GM18519 (cell line): ENCODE results near the gene RAD23B.

Source experiments
- ATAC-seq: cut with Tn5 transposase; IDR thresholded peaks from one replicate; pipeline ENCODE4 v1.9.1; 2021; ENCODE audit warnings: mild to moderate bottlenecking, moderate library complexity; ENCODE audit not compliant: unreplicated experiment, low FRiP score

RAD23B gene

DNA sequence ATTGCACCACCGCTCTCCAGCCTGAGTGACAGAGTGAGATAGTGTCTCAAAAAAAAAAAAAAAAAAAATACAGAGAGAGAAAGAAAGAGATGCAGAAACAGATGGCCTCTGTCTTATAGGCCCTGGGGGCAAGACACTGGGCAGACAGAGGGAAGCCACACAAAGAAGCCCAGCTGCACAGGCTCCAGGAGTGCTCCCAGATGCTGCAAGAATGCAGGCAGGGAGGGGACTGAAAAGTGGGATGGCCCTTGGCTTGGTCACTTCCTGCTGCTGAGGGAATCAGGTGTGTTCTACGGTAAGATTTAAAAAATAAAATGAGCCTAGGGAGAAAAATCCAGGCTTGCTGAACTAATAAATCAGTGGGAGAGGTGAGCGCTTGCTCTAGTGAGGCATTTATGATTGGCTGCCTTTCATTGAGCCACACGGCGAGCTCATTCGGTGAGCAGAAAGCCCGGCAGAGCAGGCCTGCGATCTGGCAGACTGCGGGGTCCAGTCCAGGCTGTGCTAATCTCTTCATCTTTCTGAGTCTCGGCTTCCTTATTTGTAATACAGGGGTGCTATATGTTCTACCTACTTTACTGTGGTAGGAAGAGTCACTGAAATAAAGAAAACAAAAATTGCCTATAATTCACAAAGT is 80.6 kb downstream of the RAD23B start:
- ATAC-seq: no peak

DNA sequence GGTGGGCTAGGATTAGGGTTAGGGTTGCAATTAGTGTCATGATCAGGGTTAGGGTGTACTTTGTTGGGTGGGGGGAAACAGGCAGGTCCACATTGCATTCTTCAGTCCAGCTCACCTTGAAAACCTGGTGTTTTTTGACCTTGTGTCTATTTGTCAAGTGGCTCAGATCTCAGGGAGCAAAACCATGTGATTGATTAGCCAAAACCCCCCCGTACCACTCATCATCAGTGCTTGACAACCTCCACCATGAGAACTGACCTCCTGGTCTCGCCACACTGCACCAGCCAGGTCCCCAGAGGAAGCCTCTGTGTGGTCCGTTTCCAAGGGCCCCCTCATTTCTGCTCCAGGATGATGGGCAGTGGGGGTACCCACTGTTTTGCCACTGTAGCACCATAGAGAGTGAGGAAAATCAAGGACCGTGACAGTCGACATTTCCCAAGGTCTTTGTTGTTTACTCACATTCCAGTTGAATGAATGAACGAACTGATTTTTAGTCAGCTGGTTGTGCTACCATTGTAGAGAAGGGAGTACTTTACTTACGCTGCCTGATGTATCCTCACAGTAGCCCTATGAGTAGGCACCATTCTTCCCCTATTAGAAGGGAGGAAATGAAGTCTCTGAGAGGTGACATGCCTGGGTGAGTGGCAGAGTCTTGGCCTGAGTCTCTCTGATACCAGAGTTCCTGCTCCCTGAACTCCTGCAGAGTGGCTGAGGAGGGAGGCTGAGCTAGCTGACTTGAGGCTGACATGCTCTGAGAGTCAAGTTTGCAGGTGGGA is 84.8 kb downstream of the RAD23B start:
- no peak for ATAC-seq

DNA sequence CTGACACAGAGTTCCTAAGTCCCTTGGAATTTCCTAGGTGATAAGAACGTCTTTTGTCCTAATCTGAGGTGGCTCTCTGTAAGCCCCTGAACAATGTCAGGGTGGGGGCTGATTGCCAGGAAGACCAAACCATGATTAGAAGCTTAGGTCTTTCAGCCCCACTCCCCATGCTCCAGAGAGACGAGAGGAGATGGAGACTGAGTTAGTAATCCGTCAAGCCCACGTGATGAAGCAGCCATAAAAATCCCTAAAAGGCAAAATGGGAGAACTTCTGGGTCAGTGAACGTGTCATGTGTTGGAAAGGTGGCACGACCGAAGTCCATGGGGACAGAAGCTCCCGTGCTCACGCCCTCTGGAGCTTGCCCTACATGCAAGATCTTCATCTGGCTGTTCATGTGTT is 85.6 kb downstream of the RAD23B start:
- ATAC-seq: no peak

DNA sequence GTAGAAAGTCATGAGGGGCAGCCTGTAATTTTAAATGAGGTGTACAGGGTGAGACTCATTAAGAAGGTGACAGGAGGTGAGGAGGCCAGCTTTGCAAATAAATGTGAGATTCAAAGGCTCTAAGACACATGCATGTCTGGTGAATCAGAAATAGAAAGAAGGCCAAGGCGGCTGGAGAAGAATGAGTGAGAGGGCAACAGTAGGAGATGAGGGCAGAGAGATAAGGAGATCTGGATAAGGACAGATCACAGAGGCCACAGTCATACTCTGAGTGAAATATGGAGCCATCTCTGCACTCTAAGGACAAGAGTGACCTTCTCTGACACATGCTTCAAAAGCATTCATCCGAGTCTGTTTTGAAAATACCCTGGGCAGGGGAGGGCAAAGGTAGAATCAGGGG is 90.7 kb downstream of the RAD23B start:
- ATAC-seq: no peak

DNA sequence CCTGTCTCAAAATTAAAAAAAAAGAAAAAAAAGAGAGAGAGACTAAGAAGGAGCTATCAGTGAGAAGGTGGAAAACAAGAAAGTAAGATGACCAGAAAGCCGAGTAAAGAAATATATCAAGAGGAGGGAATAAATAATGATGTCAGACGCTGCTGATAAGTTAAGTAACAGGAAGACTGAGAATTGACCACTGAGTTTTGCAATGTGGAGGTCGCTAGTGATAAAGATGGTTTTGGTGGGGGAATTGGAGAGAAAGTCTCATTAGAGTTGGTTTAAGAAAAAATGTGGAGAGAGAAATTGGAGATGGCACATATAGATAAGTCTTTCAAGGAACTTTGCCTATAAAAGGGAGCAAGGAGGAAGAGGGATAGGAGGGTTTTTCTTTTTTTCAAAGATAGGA is 91.9 kb downstream of the RAD23B start:
- no peak for ATAC-seq

DNA sequence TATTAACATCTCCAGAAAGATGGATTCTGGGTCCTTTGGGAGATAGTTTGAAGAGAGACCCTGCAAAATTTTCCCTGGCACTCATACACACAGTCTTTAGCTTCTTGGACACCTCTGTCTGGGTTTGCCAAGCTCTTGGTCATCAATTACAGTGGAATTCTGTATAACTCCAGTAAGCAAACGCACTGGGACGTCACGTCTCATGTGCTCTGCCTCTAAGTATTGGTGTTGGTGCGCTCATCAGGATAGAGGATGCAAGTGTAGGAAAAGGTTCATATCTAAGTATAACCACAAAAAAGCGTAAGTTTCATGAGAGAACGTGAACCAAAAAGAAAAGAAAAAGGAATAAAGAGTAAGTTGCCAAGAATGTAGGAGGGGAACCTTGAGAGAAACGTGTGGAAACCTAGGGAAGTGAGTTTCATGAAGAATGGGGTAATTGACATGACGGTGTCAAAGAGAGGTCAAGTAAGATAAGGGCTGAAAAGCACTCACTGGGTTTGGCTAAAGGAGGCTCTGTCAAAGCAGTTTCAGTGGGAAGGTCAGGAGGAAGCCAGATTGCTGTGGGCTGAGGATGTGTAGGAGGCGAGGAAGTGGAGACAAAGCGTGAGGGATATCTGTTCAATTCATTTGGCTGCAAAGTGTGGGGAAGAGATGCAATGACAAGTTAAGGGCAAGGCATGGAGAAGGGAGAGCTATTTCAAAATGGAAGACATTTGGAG is 92.7 kb downstream of the RAD23B start:
- ATAC-seq: no peak

DNA sequence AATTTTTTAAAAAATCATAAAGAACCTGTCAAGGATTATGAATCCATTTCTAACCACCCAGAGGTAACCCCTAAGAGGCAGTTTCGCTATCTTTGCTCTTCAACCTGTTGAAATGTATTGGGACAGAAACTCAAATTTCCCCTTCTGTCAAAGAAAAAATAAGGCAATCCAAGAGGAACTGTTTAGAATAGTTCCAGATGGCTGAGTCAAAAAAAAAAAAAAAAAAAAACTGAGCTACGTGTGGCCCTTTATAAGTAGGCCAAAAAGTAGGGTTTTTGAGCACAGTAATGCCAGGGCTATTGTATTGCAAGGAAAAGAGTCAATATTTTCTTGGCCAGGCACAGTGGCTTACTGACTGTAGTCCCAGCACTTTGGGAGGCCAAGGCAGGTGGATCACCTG is 94.9 kb downstream of the RAD23B start:
- no peak for ATAC-seq
